SK-N-SH treated with all-trans-retinoic acid at 6 μM for 48 hours (cell line): ENCODE data around the gene KCNJ9.

Experiments
- ARNTL ChIP-seq: fragments of 450-650 bp; formaldehyde crosslinking; IDR thresholded peaks from 2 replicates; pipeline ENCODE4 v1.5.0; 2020; ENCODE audit warnings: low read depth, mild to moderate bottlenecking, moderate library complexity, borderline replicate concordance
- CREB5 ChIP-seq: fragments of 250-450 bp; sonication (Bioruptor Pico); IDR thresholded peaks from 2 replicates; pipeline ENCODE4 v1.5.1; 2020; ENCODE audit warnings: low read depth, mild to moderate bottlenecking, moderate library complexity
- ESRRG ChIP-seq: fragments of 250-450 bp; sonication (Bioruptor Pico); IDR thresholded peaks from 2 replicates; pipeline ENCODE4 v1.6.1; 2021; ENCODE audit warnings: mild to moderate bottlenecking
- GLIS3 ChIP-seq: fragments of 250-450 bp; sonication (Bioruptor Pico); IDR thresholded peaks from 2 replicates; pipeline ENCODE4 v1.5.0; 2020; ENCODE audit warnings: mild to moderate bottlenecking, moderate library complexity
- ISL1 ChIP-seq: fragments of 250-450 bp; sonication (Bioruptor Pico); IDR thresholded peaks from 2 replicates; pipeline ENCODE4 v2.1.2; 2022; ENCODE audit warnings: mild to moderate bottlenecking, moderate library complexity
- PATZ1 ChIP-seq: fragments of 250-450 bp; sonication (Bioruptor Pico); IDR thresholded peaks from 2 replicates; pipeline ENCODE4 v1.8.0; 2020; ENCODE audit warnings: mild to moderate bottlenecking, moderate library complexity, borderline replicate concordance
- TOX ChIP-seq: fragments of 250-450 bp; sonication (Bioruptor Pico); IDR thresholded peaks from 2 replicates; pipeline ENCODE4 v1.8.0; 2021; ENCODE audit warnings: mild to moderate bottlenecking, moderate library complexity, borderline replicate concordance
- ZFP3 ChIP-seq: fragments of 250-450 bp; sonication (Bioruptor Pico); IDR thresholded peaks from 2 replicates; pipeline ENCODE4 v1.5.0; 2020; ENCODE audit warnings: mild to moderate bottlenecking, moderate library complexity
- ZFP30 ChIP-seq: fragments of 450-650 bp; formaldehyde crosslinking; IDR thresholded peaks from 2 replicates; pipeline ENCODE4 v1.5.0; 2022; ENCODE audit warnings: mild to moderate bottlenecking, moderate library complexity
- ZNF8 ChIP-seq: fragments of 450-650 bp; formaldehyde crosslinking; IDR thresholded peaks from 2 replicates; pipeline ENCODE4 v1.5.0; 2020; ENCODE audit warnings: mild to moderate bottlenecking, moderate library complexity

GRCh38 chr1:160083968-160084770, 2.8 kb downstream of the KCNJ9 start:
- TF ChIP-seq ARNTL (no peak), PATZ1 (CRISPR knock-in tag) (no peak), CREB5 (CRISPR knock-in tag) (no peak), GLIS3 (no peak), ZFP3 (CRISPR knock-in tag) (no peak), TOX (CRISPR knock-in tag) (no peak), ESRRG (CRISPR knock-in tag) (no peak), ISL1 (CRISPR knock-in tag) (no peak), ZFP30 (CRISPR knock-in tag) (no peak), ZNF8 (no peak)
